SU-DHL-6 (cell line): Measurements from ENCODE around the gene PPP2R2B.

ENCODE experiments used
- H2AFZ ChIP-seq: fragments of 200-600 bp; sonication (generic); 2 replicates; pipeline ENCODE4 v1.6.1; 2014; ENCODE audit warnings: low read depth, mild to moderate bottlenecking, moderate library complexity, mixed read lengths, antibody characterized with exemption, low read length; ENCODE audit not compliant: severe bottlenecking
- H3F3A ChIP-seq: fragments of 200-600 bp; shearing (Covaris generic); 2 replicates; pipeline ENCODE4 v1.6.0; 2016; ENCODE audit warnings: antibody characterized with exemption, mild to moderate bottlenecking; ENCODE audit not compliant: insufficient read depth
- H3K27ac ChIP-seq: fragments of 200-600 bp; sonication (generic); 2 replicates; pipeline ENCODE4 v1.5.1; 2016; ENCODE audit warnings: low read depth, mild to moderate bottlenecking, low read length, moderate library complexity, mixed read lengths
- H3K27me3 ChIP-seq: fragments of 200-600 bp; sonication (generic), shearing (Covaris generic); 2 replicates; pipeline ENCODE4 v1.6.0; 2014; ENCODE audit warnings: mild to moderate bottlenecking, low read length
- H3K36me3 ChIP-seq: fragments of 200-600 bp; sonication (generic); 2 replicates; pipeline ENCODE4 v1.6.1; 2014; ENCODE audit warnings: mild to moderate bottlenecking, low read length, mixed read lengths
- H3K4me2 ChIP-seq: fragments of 300-600, 200-600 bp; shearing (Covaris generic), sonication (generic); 2 replicates; pipeline ENCODE4 v1.6.0; 2014; ENCODE audit warnings: low read length, low read depth, mild to moderate bottlenecking; ENCODE audit not compliant: poor library complexity, severe bottlenecking
- H3K4me3 ChIP-seq: fragments of 200-600 bp; sonication (generic); 2 replicates; pipeline ENCODE4 v1.5.1; 2014; ENCODE audit warnings: antibody characterized with exemption, low read length, mild to moderate bottlenecking, mixed read lengths; ENCODE audit not compliant: insufficient read depth, poor library complexity, severe bottlenecking
- H3K79me2 ChIP-seq: fragments of 200-600 bp; sonication (generic); 2 replicates; pipeline ENCODE4 v1.6.1; 2014; ENCODE audit warnings: mild to moderate bottlenecking, low read length, moderate library complexity; ENCODE audit not compliant: insufficient read depth
- H3K9ac ChIP-seq: fragments of 200-600 bp; sonication (generic); 2 replicates; pipeline ENCODE4 v1.7.0; 2014; ENCODE audit warnings: mild to moderate bottlenecking, low read length
- H3K9me2 ChIP-seq: fragments of 200-600 bp; sonication (generic); replicated peaks from 2 replicates; pipeline ENCODE4 v1.6.1; 2014; ENCODE audit warnings: low read length; ENCODE audit not compliant: insufficient read depth
- H3K9me3 ChIP-seq: fragments of 200-600 bp; sonication (generic); 2 replicates; pipeline ENCODE4 v1.6.1; 2014; ENCODE audit warnings: low read length, mixed read lengths; ENCODE audit not compliant: insufficient read depth
- H4K20me1 ChIP-seq: fragments of 200-600 bp; sonication (generic); 2 replicates; pipeline ENCODE4 v1.6.1; 2014; ENCODE audit warnings: low read depth, mild to moderate bottlenecking, antibody characterized with exemption, low read length, moderate library complexity, mixed read lengths
- EZH2phosphoT487 ChIP-seq: fragments of 200-600 bp; sonication (generic), shearing (Covaris generic); conservative IDR thresholded peaks from 2 replicates; pipeline ENCODE4 v1.6.1; 2018; ENCODE audit warnings: mild to moderate bottlenecking, antibody characterized with exemption, low read length, moderate library complexity, mixed read lengths
- TF ChIP-seq, protein P1 (sequence below): fragments of 200-600 bp; sonication (generic); IDR thresholded peaks from one replicate; pipeline ENCODE4 v1.5.1; 2017; ENCODE audit warnings: antibody characterized with exemption, mild to moderate bottlenecking, low read length, moderate library complexity; ENCODE audit not compliant: insufficient read depth, poor library complexity, severe bottlenecking

Gene PPP2R2B

DNA sequence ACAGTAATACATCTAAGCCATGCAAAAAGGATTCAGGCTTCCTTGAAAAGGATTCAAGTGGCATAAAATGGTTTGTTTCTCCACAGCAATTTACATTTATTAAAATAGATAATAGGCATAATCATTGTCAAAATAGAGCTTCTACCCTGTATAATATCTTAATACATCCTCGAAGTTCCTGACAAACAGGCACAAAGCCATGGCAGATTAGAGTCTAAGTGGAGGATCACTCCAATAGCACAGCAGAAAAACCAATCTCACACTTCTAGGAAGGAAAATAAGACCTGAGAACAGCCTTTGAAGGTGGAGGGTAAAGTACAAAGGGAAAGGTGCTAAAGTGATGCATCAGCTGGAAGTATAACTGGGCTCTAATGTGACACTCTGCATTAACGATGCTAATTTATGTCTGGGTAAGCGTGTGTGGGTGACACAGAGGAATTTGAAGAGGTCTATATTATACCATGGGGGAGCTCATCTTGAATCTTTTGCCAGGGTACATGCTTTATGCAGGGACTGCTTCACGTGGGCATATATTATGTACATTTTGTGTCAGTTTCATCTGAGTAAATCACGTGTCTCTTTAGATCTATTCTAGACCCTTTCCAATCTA lies 28.8 kb downstream of the PPP2R2B start:
- Histone ChIP-seq H3K27me3 (no peaks in the 10 kb centered on the region), H3K36me3 (no peaks in the 10 kb centered on the region), H3F3A (no peaks in the 10 kb centered on the region), H2AFZ (no peak overlapping the region), H4K20me1 (no peaks in the 10 kb centered on the region), H3K79me2 (no peaks in the 10 kb centered on the region), H3K9me2 (no peaks in the 10 kb centered on the region), H3K9me3 (no peaks in the 10 kb centered on the region), H3K27ac (no peak overlapping the region), H3K4me3 (no peak overlapping the region), H3K9ac (no peak overlapping the region), H3K4me2 (no peak overlapping the region)
- TF ChIP-seq EZH2phosphoT487: no peak
- TF ChIP-seq, protein P1, sequence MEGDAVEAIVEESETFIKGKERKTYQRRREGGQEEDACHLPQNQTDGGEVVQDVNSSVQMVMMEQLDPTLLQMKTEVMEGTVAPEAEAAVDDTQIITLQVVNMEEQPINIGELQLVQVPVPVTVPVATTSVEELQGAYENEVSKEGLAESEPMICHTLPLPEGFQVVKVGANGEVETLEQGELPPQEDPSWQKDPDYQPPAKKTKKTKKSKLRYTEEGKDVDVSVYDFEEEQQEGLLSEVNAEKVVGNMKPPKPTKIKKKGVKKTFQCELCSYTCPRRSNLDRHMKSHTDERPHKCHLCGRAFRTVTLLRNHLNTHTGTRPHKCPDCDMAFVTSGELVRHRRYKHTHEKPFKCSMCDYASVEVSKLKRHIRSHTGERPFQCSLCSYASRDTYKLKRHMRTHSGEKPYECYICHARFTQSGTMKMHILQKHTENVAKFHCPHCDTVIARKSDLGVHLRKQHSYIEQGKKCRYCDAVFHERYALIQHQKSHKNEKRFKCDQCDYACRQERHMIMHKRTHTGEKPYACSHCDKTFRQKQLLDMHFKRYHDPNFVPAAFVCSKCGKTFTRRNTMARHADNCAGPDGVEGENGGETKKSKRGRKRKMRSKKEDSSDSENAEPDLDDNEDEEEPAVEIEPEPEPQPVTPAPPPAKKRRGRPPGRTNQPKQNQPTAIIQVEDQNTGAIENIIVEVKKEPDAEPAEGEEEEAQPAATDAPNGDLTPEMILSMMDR: no peak

DNA sequence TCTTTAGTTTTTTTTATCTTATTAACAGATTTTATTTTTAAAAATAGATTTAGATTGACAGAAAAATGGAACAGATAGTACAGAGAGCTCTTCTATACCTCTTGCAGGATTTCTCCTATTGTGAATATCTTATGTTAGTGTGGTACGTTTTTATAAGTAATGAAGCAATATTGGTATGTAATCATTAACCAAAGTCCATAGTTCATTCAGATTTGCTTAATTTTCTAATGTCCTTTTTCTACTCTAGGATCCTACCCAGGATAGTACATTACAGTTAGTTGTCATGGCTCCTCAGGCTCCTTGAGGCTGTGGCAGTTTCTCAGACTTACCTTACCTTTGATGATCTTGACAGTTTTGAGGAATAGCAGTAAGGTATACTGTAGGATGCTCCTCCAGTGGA lies 30.4 kb downstream of the PPP2R2B start:
- no peaks in the 10 kb centered on the region for H3F3A ChIP-seq

DNA sequence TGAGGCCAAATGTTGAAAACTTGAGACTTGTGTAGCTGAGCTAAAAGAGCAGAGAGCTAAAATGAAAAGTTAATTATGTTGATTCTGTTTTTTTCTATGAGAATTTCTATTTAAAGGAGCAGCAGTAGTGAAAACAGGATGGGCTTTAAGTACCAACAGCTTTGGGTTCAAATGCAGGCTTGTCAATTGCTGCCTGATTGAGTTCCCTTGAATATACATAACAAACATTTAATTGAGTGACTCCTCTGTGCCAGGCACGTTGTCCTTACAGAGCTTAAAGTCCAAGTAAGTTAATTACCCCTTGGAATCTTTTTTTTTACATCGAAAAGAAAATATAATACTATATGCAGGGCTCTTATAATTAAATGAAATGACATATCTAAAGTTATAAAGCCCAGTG lies 38.5 kb downstream of the PPP2R2B start:
- no peak overlapping the region for H2AFZ ChIP-seq
- H3K27me3 ChIP-seq: no peaks in the 10 kb centered on the region
- H3K4me2 ChIP-seq: no peak overlapping the region
- H3F3A ChIP-seq: no peaks in the 10 kb centered on the region
- H3K36me3 ChIP-seq: no peaks in the 10 kb centered on the region
- TF ChIP-seq, protein P1: no peak
- TF ChIP-seq EZH2phosphoT487: no peak
- H3K27ac ChIP-seq: no peak overlapping the region
- no peak overlapping the region for H3K4me3 ChIP-seq
- no peaks in the 10 kb centered on the region for H3K9me3 ChIP-seq
- no peaks in the 10 kb centered on the region for H3K79me2 ChIP-seq
- H4K20me1 ChIP-seq: no peaks in the 10 kb centered on the region
- no peaks in the 10 kb centered on the region for H3K9me2 ChIP-seq
- H3K9ac ChIP-seq: no peak overlapping the region

More for the DNA sequence above, 30.4 kb downstream of the PPP2R2B start:
- Histone ChIP-seq H3K27me3 (no peaks in the 10 kb centered on the region), H3K27ac (no peak overlapping the region), H3K4me2 (no peak overlapping the region), H3K4me3 (no peak overlapping the region), H3K36me3 (no peaks in the 10 kb centered on the region), H4K20me1 (no peaks in the 10 kb centered on the region), H2AFZ (no peak overlapping the region), H3K9me2 (no peaks in the 10 kb centered on the region), H3K9me3 (no peaks in the 10 kb centered on the region), H3K79me2 (no peaks in the 10 kb centered on the region), H3K9ac (no peak overlapping the region)
- TF ChIP-seq, protein P1: no peak
- TF ChIP-seq EZH2phosphoT487: no peak
